GM23248 (cell line): ENCODE measurements around the gene MTUS2. TPM values are rescaled to one million over a fixed set of nuclear protein-coding genes. Genes with fewer than 3 reads are reported as not detected.

Source experiments
- DNase-seq: peaks from one replicate; pipeline ENCODE4 v3.0.0-alpha.2; 2015
- H2AFZ ChIP-seq: fragments of 200-600 bp; sonication (generic); 2 replicates; pipeline ENCODE4 v1.6.1; 2016; ENCODE audit warnings: antibody characterized with exemption
- H3F3A ChIP-seq: fragments of 200-600 bp; sonication (generic); 2 replicates; pipeline ENCODE4 v1.6.1; 2016; ENCODE audit warnings: mild to moderate bottlenecking, antibody characterized with exemption, mixed run types; ENCODE audit not compliant: insufficient read depth
- H3K27ac ChIP-seq: fragments of 200-600 bp; sonication (generic); 2 replicates; pipeline ENCODE4 v1.5.1; 2016; ENCODE audit warnings: mild to moderate bottlenecking
- H3K27me3 ChIP-seq: fragments of 200-600 bp; sonication (generic); replicated peaks from 2 replicates; pipeline ENCODE4 v1.6.1; 2016; ENCODE audit warnings: mild to moderate bottlenecking; ENCODE audit not compliant: insufficient read depth
- H3K36me3 ChIP-seq: fragments of 200-600 bp; sonication (generic); 2 replicates; pipeline ENCODE4 v1.6.1; 2016; ENCODE audit warnings: low read depth, mild to moderate bottlenecking
- H3K4me1 ChIP-seq: fragments of 200-600 bp; sonication (generic); 2 replicates; pipeline ENCODE4 v1.6.1; 2016; ENCODE audit warnings: mild to moderate bottlenecking; ENCODE audit not compliant: insufficient read depth
- H3K4me2 ChIP-seq: fragments of 200-600 bp; sonication (generic); one replicate; pipeline ENCODE4 v1.6.1; 2016; ENCODE audit warnings: mild to moderate bottlenecking; ENCODE audit not compliant: unreplicated experiment
- H3K4me3 ChIP-seq: fragments of 200-600 bp; sonication (generic); 2 replicates; pipeline ENCODE4 v1.5.1; 2016; ENCODE audit warnings: mild to moderate bottlenecking
- H3K79me2 ChIP-seq: fragments of 200-600 bp; sonication (generic); 2 replicates; pipeline ENCODE4 v1.6.1; 2016; ENCODE audit warnings: mild to moderate bottlenecking; ENCODE audit not compliant: insufficient read depth
- H3K9ac ChIP-seq: fragments of 200-600 bp; sonication (generic); 2 replicates; pipeline ENCODE4 v1.6.1; 2016; ENCODE audit warnings: mild to moderate bottlenecking
- H3K9me2 ChIP-seq: fragments of 200-600 bp; sonication (generic); 2 replicates; pipeline ENCODE4 v1.6.1; 2016; ENCODE audit warnings: mixed run types, mild to moderate bottlenecking, moderate library complexity; ENCODE audit not compliant: insufficient read depth
- H3K9me3 ChIP-seq: fragments of 200-600 bp; sonication (generic); one replicate; pipeline ENCODE4 v1.6.1; 2017; ENCODE audit warnings: low read depth
- H4K20me1 ChIP-seq: fragments of 200-600 bp; sonication (generic); 2 replicates; pipeline ENCODE4 v1.6.0; 2016; ENCODE audit not compliant: insufficient read depth
- EZH2 ChIP-seq: fragments of 200-600 bp; sonication (generic); IDR thresholded peaks from 2 replicates; pipeline ENCODE4 v1.6.1; 2018; ENCODE audit warnings: antibody characterized with exemption, mild to moderate bottlenecking; ENCODE audit not compliant: insufficient read depth, poor library complexity, severe bottlenecking
- EZH2phosphoT487 ChIP-seq: fragments of 200-600 bp; sonication (generic); IDR thresholded peaks from 2 replicates; pipeline ENCODE4 v1.6.1; 2018; ENCODE audit warnings: antibody characterized with exemption, moderate library complexity, mild to moderate bottlenecking, low read depth; ENCODE audit not compliant: insufficient read depth
- WGBS, 2 experiments: methylation state at CpG; one replicate each; pipeline ENCODE4 v1.1.6; 2015 to 2017; ENCODE audit warnings: low lambda C conversion rate in 2 of 2, low coverage in 1 of 2; ENCODE audit errors: missing lambda C conversion rate in 2 of 2; 5-methylcytosine and 5-hydroxymethylcytosine counted together
- in situ Hi-C: fragments of 300-500 bp; cut with MboI; formaldehyde crosslinking; loops from 2 replicates; pipeline ENCODE4 v1.15.0; 2020
- polyA plus RNA-seq: library from polyadenylated mRNA; unstranded; fragments of >200 nt; fragmentation: Nextera tagmentation; extraction: Ambion mirVana; gene quantifications from 2 replicates; pipeline ENCODE4 v1.2.1, GENCODE V29; 2016
- total RNA-seq: library from RNA; depleted of rRNA; stranded (reverse); fragments of >200 nt; shearing (Covaris generic); gene quantifications from 2 replicates; pipeline ENCODE4 v1.2.3, GENCODE V29; 2014

The MTUS2 gene
- total and polyA plus RNA-seq, 2 experiments from 2014 or later = 0.43 to 0.74 TPM

DNA sequence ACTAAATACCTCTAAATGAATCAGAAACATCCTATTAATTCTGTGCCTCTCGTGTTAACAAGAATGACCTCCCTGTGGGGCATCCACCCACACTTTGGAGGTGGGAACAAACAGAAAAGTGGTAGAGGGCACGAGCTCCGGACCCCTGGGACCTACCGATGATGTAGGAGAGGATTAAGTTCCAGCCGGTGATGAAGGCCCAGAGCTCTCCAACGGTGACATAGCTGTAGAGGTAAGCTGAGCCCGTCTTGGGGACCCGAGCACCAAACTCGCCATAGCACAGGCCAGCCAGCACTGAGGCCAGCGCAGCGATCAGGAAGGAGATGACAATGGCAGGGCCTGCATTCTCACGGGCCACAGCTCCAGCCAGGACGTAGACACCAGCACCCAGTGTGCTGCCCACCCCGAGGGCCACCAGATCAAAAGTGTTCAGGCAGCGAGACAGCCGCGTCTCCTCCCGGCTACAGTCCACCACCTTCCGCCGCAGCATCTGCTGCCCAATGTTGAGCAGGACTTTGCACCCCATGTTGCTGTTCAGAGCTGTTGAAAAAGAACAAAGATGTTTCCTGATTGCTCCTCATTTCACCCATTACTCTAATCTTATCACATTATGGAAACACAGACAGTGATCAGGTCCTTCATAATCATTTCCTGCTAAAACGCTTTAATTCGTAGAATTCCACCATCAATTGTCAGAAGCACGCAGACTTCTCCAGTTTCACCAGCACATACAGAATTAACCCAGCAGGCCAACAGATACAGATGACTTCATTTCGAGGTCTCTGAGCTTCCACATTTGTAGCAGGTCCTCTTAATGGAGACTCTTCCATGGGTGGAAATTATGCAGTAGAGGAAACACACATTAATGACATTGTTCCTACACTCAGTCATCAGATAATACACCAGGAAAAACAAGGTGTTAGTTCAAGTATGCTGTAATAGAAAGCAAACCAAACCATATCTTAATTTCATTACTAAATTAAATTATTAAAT lies 715.8 kb downstream of the MTUS2 start:
- TF ChIP-seq EZH2 (no peak), EZH2phosphoT487 (no peak)
- H3K79me2 ChIP-seq = peaks cover 100% of the 10 kb centered on the region
- H3K9ac ChIP-seq = no peak overlapping the region
- no peak overlapping the region for H3K27ac ChIP-seq
- H3K4me1 ChIP-seq = peaks cover 17% of the 10 kb centered on the region
- H3K4me2 ChIP-seq = no peak overlapping the region
- no peak overlapping the region for H3K4me3 ChIP-seq
- H3K9me2 ChIP-seq = no peaks in the 10 kb centered on the region
- peaks cover 54% of the 10 kb centered on the region for H3K36me3 ChIP-seq
- H4K20me1 ChIP-seq = peaks cover 12% of the 10 kb centered on the region
- in situ Hi-C loops = no loop called here
- H3K9me3 ChIP-seq = no peaks in the 10 kb centered on the region
- peaks cover 28% of the 10 kb centered on the region for H3F3A ChIP-seq
- H2AFZ ChIP-seq = no peak overlapping the region
- no peaks in the 10 kb centered on the region for H3K27me3 ChIP-seq
- DNase-seq = no peak
- WGBS, 2 experiments = 96 to 97% methylated on average over 24 of the region's 24 CpGs

DNA sequence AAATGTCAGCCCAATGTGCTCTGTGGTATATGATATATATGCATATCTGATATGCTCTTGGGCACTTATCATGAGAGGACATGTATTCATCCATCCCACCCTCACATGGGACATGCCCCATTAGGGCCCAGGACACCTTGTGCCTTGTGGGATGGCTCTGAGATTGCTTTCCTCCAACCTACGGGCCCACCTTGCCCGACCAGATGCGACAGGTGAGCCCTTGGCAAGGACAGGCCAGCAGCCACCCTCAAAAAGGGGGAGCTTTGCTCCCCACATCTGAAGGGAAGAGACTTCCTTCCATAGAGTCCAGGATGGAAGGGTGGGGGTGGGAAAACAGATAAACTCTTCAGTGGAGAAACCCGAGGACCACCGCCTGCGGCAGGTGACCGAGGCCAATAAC lies 716.7 kb downstream of the MTUS2 start:
- Histone ChIP-seq H3K36me3 (peaks cover 45% of the 10 kb centered on the region), H3K4me2 (no peak overlapping the region)

DNA sequence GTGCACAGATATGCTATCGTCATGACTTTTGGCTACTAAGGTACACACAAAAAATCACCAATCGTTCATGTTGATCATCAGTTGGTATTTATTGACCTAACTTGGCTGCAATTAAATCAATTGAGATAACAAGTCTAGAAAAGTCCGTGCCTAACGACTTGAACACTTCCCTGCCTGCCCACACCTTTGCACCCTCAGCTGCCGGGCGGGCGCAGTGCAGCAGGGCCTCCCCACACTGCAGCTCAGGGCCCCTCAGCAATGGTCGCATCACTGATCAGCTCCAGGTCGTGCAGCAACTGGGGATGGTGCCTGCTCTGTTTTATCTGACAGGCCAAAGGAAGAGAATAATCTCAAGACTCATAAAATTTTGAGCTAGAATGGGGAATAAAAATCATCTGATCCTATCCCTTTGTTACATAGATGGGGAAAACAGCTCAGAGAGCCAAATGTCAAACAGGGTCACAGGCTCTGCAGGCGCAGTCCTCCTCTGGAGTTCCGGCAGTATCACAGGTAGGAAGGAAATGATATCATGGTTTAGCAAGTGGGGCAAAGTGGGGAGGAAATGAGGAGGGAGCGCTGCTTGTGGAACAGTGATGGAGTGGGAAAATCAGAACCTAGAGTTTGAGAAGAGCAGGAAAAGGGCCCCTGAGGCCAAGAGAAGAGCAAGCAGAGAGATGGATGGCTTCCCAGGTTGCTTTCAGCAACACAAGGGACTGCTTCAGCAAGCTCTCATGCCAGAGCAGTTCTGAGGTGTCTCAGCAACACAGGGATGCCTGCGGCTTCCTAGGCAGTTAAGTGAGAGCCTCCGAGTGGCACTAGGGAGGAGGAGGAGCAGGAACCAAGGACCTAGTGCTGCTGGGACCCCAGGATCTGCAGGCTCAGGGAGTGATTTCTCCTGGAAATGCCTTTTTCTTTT lies 717.9 kb downstream of the MTUS2 start:
- in situ Hi-C loops = no loop called here
- Histone ChIP-seq H3K9ac (peak overlapping the region; percentile 22), H3K4me2 (no peak overlapping the region), H2AFZ (no peak overlapping the region), H3K27me3 (no peaks in the 10 kb centered on the region), H3K36me3 (peaks cover 38% of the 10 kb centered on the region), H3K4me1 (no peaks in the 10 kb centered on the region; the same call in 1 of the 2 replicates), H4K20me1 (peaks cover 12% of the 10 kb centered on the region), H3K9me3 (no peaks in the 10 kb centered on the region), H3F3A (peaks cover 20% of the 10 kb centered on the region), H3K27ac (peak overlapping the region; percentile 11; the same call in 1 of the 2 replicates), H3K4me3 (no peak overlapping the region), H3K79me2 (peaks cover 100% of the 10 kb centered on the region), H3K9me2 (no peaks in the 10 kb centered on the region)
- WGBS, 2 experiments = 77 to 79% methylated on average over 14 of the region's 14 CpGs
- TF ChIP-seq EZH2 (no peak), EZH2phosphoT487 (no peak)
- peak; percentile 45 for DNase-seq

More for the DNA sequence above, 716.7 kb downstream of the MTUS2 start:
- WGBS, 2 experiments = 87 to 90% methylated on average over 7 of the region's 7 CpGs
- H3K27me3 ChIP-seq = no peaks in the 10 kb centered on the region
- TF ChIP-seq EZH2phosphoT487 (no peak), EZH2 (no peak)
- H3K9me2 ChIP-seq = no peaks in the 10 kb centered on the region
- H3K27ac ChIP-seq = no peak overlapping the region
- peaks cover 12% of the 10 kb centered on the region for H4K20me1 ChIP-seq
- in situ Hi-C loops = no loop called here
- DNase-seq = no peak
- H3K9ac ChIP-seq = no peak overlapping the region
- peaks cover 100% of the 10 kb centered on the region for H3K79me2 ChIP-seq
- no peak overlapping the region for H3K4me3 ChIP-seq
- peaks cover 28% of the 10 kb centered on the region for H3F3A ChIP-seq
- H3K4me1 ChIP-seq = peaks cover 8% of the 10 kb centered on the region
- no peaks in the 10 kb centered on the region for H3K9me3 ChIP-seq
- H2AFZ ChIP-seq = no peak overlapping the region

- Histone ChIP-seq H3K79me2 (peaks cover 100% of the 10 kb centered on the region), H3F3A (peaks cover 14% of the 10 kb centered on the region), H3K9ac (peak overlapping the region; percentile 22), H3K9me2 (no peaks in the 10 kb centered on the region), H3K9me3 (no peaks in the 10 kb centered on the region), H3K27me3 (no peaks in the 10 kb centered on the region), H3K4me2 (no peak overlapping the region), H3K4me3 (no peak overlapping the region), H4K20me1 (peaks cover 12% of the 10 kb centered on the region), H3K36me3 (peaks cover 31% of the 10 kb centered on the region), H3K4me1 (no peaks in the 10 kb centered on the region; the same call in 1 of the 2 replicates), H2AFZ (no peak overlapping the region), H3K27ac (peak overlapping the region; percentile 11; the same call in 1 of the 2 replicates)
- in situ Hi-C loops = no loop called here
- TF ChIP-seq EZH2 = no peak
- no peak for TF ChIP-seq EZH2phosphoT487
- peak; percentile 40 for DNase-seq
- 16 to 17% methylated on average over 6 of the region's 6 CpGs for WGBS, 2 experiments
These were observed 718.5 kb downstream of the MTUS2 start for GRCh38 chr13:29538652-29539040.
